Astrocyte (in vitro differentiated cells and primary cell): ENCODE results near the gene MB. TPM values are rescaled to one million over a fixed set of nuclear protein-coding genes. Genes with fewer than 3 reads are reported as not detected.

Experiments used
- DNase-seq: peaks from one replicate; pipeline ENCODE4 v3.0.0-alpha.2; 2010; ENCODE audit warnings: low read depth
- FAIRE-seq: peaks from 2 replicates; lab custom pipeline; 2011; peaks lifted over from hg19 to GRCh38; lab: Jason Lieb, UNC
- H2AFZ ChIP-seq: 2 replicates; pipeline ENCODE4 v1.6.0; 2012; ENCODE audit warnings: low read depth, low read length, inconsistent platforms
- H3K27ac ChIP-seq: 2 replicates; pipeline ENCODE4 v1.5.1; 2011; ENCODE audit warnings: low read depth, low read length, inconsistent platforms
- H3K27me3 ChIP-seq: 2 replicates; pipeline ENCODE4 v1.6.0; 2011; ENCODE audit warnings: low read length, inconsistent platforms; ENCODE audit not compliant: insufficient read depth
- H3K36me3 ChIP-seq: 2 replicates; pipeline ENCODE4 v1.5.1; 2011; ENCODE audit warnings: low read length, inconsistent platforms; ENCODE audit not compliant: insufficient read depth
- H3K4me1 ChIP-seq: 2 replicates; pipeline ENCODE4 v1.5.1; 2011; ENCODE audit warnings: low read length, inconsistent platforms; ENCODE audit not compliant: insufficient read depth
- H3K4me2 ChIP-seq: 2 replicates; pipeline ENCODE4 v1.6.0; 2012; ENCODE audit warnings: low read length, inconsistent platforms
- H3K4me3 ChIP-seq: 2 replicates; pipeline ENCODE4 v1.5.1; 2011; ENCODE audit warnings: low read depth, mild to moderate bottlenecking, low read length, inconsistent platforms; ENCODE audit not compliant: insufficient read depth
- H3K79me2 ChIP-seq: 2 replicates; pipeline ENCODE4 v1.6.0; 2012; ENCODE audit warnings: mild to moderate bottlenecking, low read length, inconsistent platforms; ENCODE audit not compliant: insufficient read depth
- H3K9ac ChIP-seq: 2 replicates; pipeline ENCODE4 v1.6.0; 2012; ENCODE audit warnings: mild to moderate bottlenecking, low read length, inconsistent platforms
- H3K9me3 ChIP-seq: 2 replicates; pipeline ENCODE4 v1.5.1; 2012; ENCODE audit warnings: low read depth, mild to moderate bottlenecking, low read length, inconsistent platforms; ENCODE audit not compliant: insufficient read depth
- H4K20me1 ChIP-seq: 2 replicates; pipeline ENCODE4 v1.6.0; 2012; ENCODE audit warnings: low read length, inconsistent platforms; ENCODE audit not compliant: insufficient read depth
- H3K27ac Mint-ChIP-seq: one replicate; pipeline ENCODE4 v1.8.0; 2021; ENCODE audit warnings: mild to moderate bottlenecking, mixed read lengths; ENCODE audit not compliant: unreplicated experiment
- H3K27me3 Mint-ChIP-seq: one replicate; pipeline ENCODE4 v1.8.0; 2021; ENCODE audit warnings: low read depth, mixed read lengths; ENCODE audit not compliant: unreplicated experiment
- H3K36me3 Mint-ChIP-seq: one replicate; pipeline ENCODE4 v1.8.0; 2021; ENCODE audit warnings: low read depth, mixed read lengths; ENCODE audit not compliant: unreplicated experiment
- H3K4me1 Mint-ChIP-seq: one replicate; pipeline ENCODE4 v1.8.0; 2021; ENCODE audit warnings: low read depth, mixed read lengths; ENCODE audit not compliant: unreplicated experiment
- H3K4me3 Mint-ChIP-seq: one replicate; pipeline ENCODE4 v1.8.0; 2021; ENCODE audit warnings: mild to moderate bottlenecking, moderate library complexity, mixed read lengths; ENCODE audit not compliant: unreplicated experiment
- H3K9me3 Mint-ChIP-seq: one replicate; pipeline ENCODE4 v1.8.0; 2021; ENCODE audit warnings: mild to moderate bottlenecking, mixed read lengths; ENCODE audit not compliant: unreplicated experiment
- CTCF ChIP-seq: IDR thresholded peaks from 2 replicates; pipeline ENCODE4 v1.5.1; 2011; ENCODE audit warnings: low read depth, mild to moderate bottlenecking, inconsistent platforms, low read length, moderate library complexity; ENCODE audit not compliant: insufficient read depth
- EZH2 ChIP-seq: IDR thresholded peaks from 2 replicates; pipeline ENCODE4 v1.6.1; 2012; ENCODE audit warnings: mild to moderate bottlenecking, low read length, inconsistent platforms; ENCODE audit not compliant: insufficient read depth
- total RNA-seq: library from RNA; stranded (reverse); gene quantifications from 2 replicates; pipeline ENCODE4 v1.2.1, GENCODE V29; 2021

Gene MB
- total RNA-seq, 1 donor from 2014 or later = not detected

GRCh38 chr22:35629406-35630216 lies 12.5 kb upstream of the MB start:
- H3K79me2 ChIP-seq = no peaks in the 10 kb centered on the region
- FAIRE-seq (peak; percentile 87), DNase-seq (peak; percentile 98)
- H3K9ac ChIP-seq = peak overlapping the region; percentile 68
- peak overlapping the region; percentile 12 for H3K4me3 ChIP-seq
- Mint-ChIP-seq H3K27me3 (no peaks in the 10 kb centered on the region), H3K4me3 (peak overlapping the region; percentile 61), H3K36me3 (no peaks in the 10 kb centered on the region), H3K4me1 (peaks cover 17% of the 10 kb centered on the region), H3K27ac (peak overlapping the region; percentile 72), H3K9me3 (no peaks in the 10 kb centered on the region)
- H3K9me3 ChIP-seq = no peaks in the 10 kb centered on the region
- peak overlapping the region; percentile 93 for H3K27ac ChIP-seq
- no peaks in the 10 kb centered on the region for H3K36me3 ChIP-seq
- peak overlapping the region; percentile 77 for H3K4me2 ChIP-seq
- H4K20me1 ChIP-seq = no peaks in the 10 kb centered on the region
- H3K4me1 ChIP-seq = peaks cover 21% of the 10 kb centered on the region
- H2AFZ ChIP-seq = no peak overlapping the region
- TF ChIP-seq CTCF = no peak
- no peak for TF ChIP-seq EZH2
- H3K27me3 ChIP-seq = no peaks in the 10 kb centered on the region

GRCh38 chr22:35628732-35629131 lies 11.6 kb upstream of the MB start:
- FAIRE-seq (no peak), DNase-seq (no peak)
- Mint-ChIP-seq H3K9me3 (no peaks in the 10 kb centered on the region), H3K27ac (peak overlapping the region; percentile 82), H3K36me3 (no peaks in the 10 kb centered on the region), H3K27me3 (no peaks in the 10 kb centered on the region), H3K4me1 (peaks cover 17% of the 10 kb centered on the region), H3K4me3 (no peak overlapping the region)
- TF ChIP-seq CTCF (no peak), EZH2 (no peak)
- Histone ChIP-seq H3K27me3 (no peaks in the 10 kb centered on the region), H3K27ac (peak overlapping the region; percentile 93), H3K4me3 (no peak overlapping the region), H3K4me1 (peaks cover 21% of the 10 kb centered on the region), H2AFZ (no peak overlapping the region), H3K36me3 (no peaks in the 10 kb centered on the region), H3K79me2 (no peaks in the 10 kb centered on the region), H3K9ac (peak overlapping the region; percentile 68), H3K9me3 (no peaks in the 10 kb centered on the region), H4K20me1 (no peaks in the 10 kb centered on the region), H3K4me2 (peak overlapping the region; percentile 77)
